ENCODE measurements around the gene FNDC5.
A peak's percentile ranks its signal among the peaks of the same experiment; 100 is the strongest.

Gene FNDC5

GRCh38 chr1:32917521-32917920 lies 46.8 kb upstream of the FNDC5 start:
- no peak for DNase-seq
- 0 out of 3 replicates have a peak, but pooled peaks have one; percentile 31 for ATAC-seq (ENCODE audit: insufficient read depth, low read depth)

GRCh38 chr1:32915766-32916706 lies 45.3 kb upstream of the FNDC5 start:
- Histone ChIP-seq H3K79me2 (ENCODE audit: insufficient read depth, low read length) (no peaks in the 10 kb centered on the region), H3K4me1 (ENCODE audit: insufficient read depth, low read length) (no peaks in the 10 kb centered on the region)
- TF ChIP-seq EZH2 (IDR thresholded peaks at IDR 0.05; ENCODE audit: borderline replicate concordance, low read depth, low read length, severe bottlenecking) (no peak), CTCF (IDR thresholded peaks at IDR 0.05; ENCODE audit: borderline replicate concordance, extremely low read depth, low read length, poor library complexity, severe bottlenecking) (no peak)

More at GRCh38 chr1:32917521-32917920, 46.8 kb upstream of the FNDC5 start:
- peak; percentile 16 for TF ChIP-seq CTCF (IDR thresholded peaks at IDR 0.05; ENCODE audit: borderline replicate concordance, extremely low read depth, low read length, poor library complexity, severe bottlenecking)
- TF ChIP-seq EZH2 (IDR thresholded peaks at IDR 0.05; ENCODE audit: borderline replicate concordance, low read depth, low read length, severe bottlenecking) = no peak
- Histone ChIP-seq H3K27ac (ENCODE audit: low read length) (no peak overlapping the region), H3K36me3 (ENCODE audit: insufficient read depth, low read length) (no peaks in the 10 kb centered on the region), H3K27me3 (ENCODE audit: insufficient read depth, low read length, poor library complexity) (no peaks in the 10 kb centered on the region), H3K79me2 (ENCODE audit: insufficient read depth, low read length) (no peaks in the 10 kb centered on the region), H3K4me1 (ENCODE audit: insufficient read depth, low read length) (no peaks in the 10 kb centered on the region), H2AFZ (ENCODE audit: low read depth, low read length) (no peak overlapping the region), H3K4me3 (ENCODE audit: low read depth in 1 of 2, low read length in 2 of 2) (no peak overlapping the region), H3K9ac (ENCODE audit: low read depth, low read length) (no peak overlapping the region), H4K20me1 (ENCODE audit: insufficient read depth, low read length) (no peaks in the 10 kb centered on the region), H3K4me2 (ENCODE audit: insufficient read depth, low read length) (no peak overlapping the region), H3K9me3 (ENCODE audit: insufficient read depth, low read length, severe bottlenecking) (no peaks in the 10 kb centered on the region)

GRCh38 chr1:32910319-32910718 lies 39.6 kb upstream of the FNDC5 start:
- no peak for DNase-seq
- Histone ChIP-seq H3K4me3 (ENCODE audit: low read depth in 1 of 2, low read length in 2 of 2) (no peak overlapping the region), H3K4me1 (ENCODE audit: insufficient read depth, low read length) (no peaks in the 10 kb centered on the region), H3K9ac (ENCODE audit: low read depth, low read length) (no peak overlapping the region), H2AFZ (ENCODE audit: low read depth, low read length) (no peak overlapping the region), H3K4me2 (ENCODE audit: insufficient read depth, low read length) (no peak overlapping the region), H3K36me3 (ENCODE audit: insufficient read depth, low read length) (no peaks in the 10 kb centered on the region), H3K27me3 (ENCODE audit: insufficient read depth, low read length, poor library complexity) (no peaks in the 10 kb centered on the region), H4K20me1 (ENCODE audit: insufficient read depth, low read length) (no peaks in the 10 kb centered on the region), H3K9me3 (ENCODE audit: insufficient read depth, low read length, severe bottlenecking) (no peaks in the 10 kb centered on the region), H3K79me2 (ENCODE audit: insufficient read depth, low read length) (no peaks in the 10 kb centered on the region), H3K27ac (ENCODE audit: low read length) (no peak overlapping the region)
- ATAC-seq (ENCODE audit: insufficient read depth, low read depth) = no peak
- no peak for TF ChIP-seq CTCF (IDR thresholded peaks at IDR 0.05; ENCODE audit: borderline replicate concordance, extremely low read depth, low read length, poor library complexity, severe bottlenecking)
- no peak for TF ChIP-seq EZH2 (IDR thresholded peaks at IDR 0.05; ENCODE audit: borderline replicate concordance, low read depth, low read length, severe bottlenecking)

More at GRCh38 chr1:32915766-32916706, 45.3 kb upstream of the FNDC5 start:
- DNase-seq (no peak), ATAC-seq (ENCODE audit: insufficient read depth, low read depth) (no peak)
- no peak overlapping the region for H2AFZ ChIP-seq (ENCODE audit: low read depth, low read length)
- no peak overlapping the region for H3K9ac ChIP-seq (ENCODE audit: low read depth, low read length)
- H3K4me2 ChIP-seq (ENCODE audit: insufficient read depth, low read length) = no peak overlapping the region
- H3K27me3 ChIP-seq (ENCODE audit: insufficient read depth, low read length, poor library complexity) = no peaks in the 10 kb centered on the region
- no peak overlapping the region for H3K4me3 ChIP-seq (ENCODE audit: low read depth in 1 of 2, low read length in 2 of 2)
- H3K9me3 ChIP-seq (ENCODE audit: insufficient read depth, low read length, severe bottlenecking) = no peaks in the 10 kb centered on the region
- H3K36me3 ChIP-seq (ENCODE audit: insufficient read depth, low read length) = no peaks in the 10 kb centered on the region
- H4K20me1 ChIP-seq (ENCODE audit: insufficient read depth, low read length) = no peaks in the 10 kb centered on the region
- H3K27ac ChIP-seq (ENCODE audit: low read length) = no peak overlapping the region

Measured in DND-41 (cell line).